ENCODE measurements around the gene SIPA1L2.
"Not testable (repeated sequence)": the region's sequence is repeated elsewhere in the genome, so short reads cannot be mapped to it uniquely, and the experiment has no call there.

The SIPA1L2 gene

DNA sequence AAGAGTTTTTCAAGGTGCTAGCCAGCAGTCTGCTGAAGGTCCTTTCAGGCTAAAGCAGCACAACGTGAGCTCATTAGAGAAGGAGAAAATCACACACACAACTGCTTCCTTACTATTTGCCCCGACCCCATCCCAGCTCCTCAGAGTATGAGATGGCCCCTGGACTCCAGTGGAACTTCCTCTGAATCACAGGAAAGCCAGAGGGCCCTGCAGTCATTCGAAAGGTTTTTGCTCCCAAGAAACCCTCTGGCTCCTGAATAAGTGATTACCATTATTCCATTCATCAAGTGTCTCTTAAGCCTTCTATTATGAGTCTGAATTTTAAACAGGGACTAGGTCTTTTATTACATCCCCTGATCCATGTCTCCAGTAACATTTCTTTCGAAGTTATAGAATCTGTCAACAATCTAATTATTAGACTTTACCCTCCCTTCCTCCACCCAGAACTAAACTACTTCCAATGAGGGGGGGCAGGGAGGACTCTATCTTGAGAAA is 14.6 kb downstream of the SIPA1L2 start:
- H3K4me1 ChIP-seq (ENCODE audit: insufficient read depth, low read length), result peaks cover 41% of the 10 kb centered on the region
- no peaks in the 10 kb centered on the region for H3K9me3 ChIP-seq (ENCODE audit: control insufficient read depth, insufficient read depth, low read length)
- no peaks in the 10 kb centered on the region for H3K36me3 ChIP-seq (ENCODE audit: insufficient read depth, low read length)
- H3K9ac ChIP-seq (ENCODE audit: low read depth, low read length), result no peak overlapping the region

DNA sequence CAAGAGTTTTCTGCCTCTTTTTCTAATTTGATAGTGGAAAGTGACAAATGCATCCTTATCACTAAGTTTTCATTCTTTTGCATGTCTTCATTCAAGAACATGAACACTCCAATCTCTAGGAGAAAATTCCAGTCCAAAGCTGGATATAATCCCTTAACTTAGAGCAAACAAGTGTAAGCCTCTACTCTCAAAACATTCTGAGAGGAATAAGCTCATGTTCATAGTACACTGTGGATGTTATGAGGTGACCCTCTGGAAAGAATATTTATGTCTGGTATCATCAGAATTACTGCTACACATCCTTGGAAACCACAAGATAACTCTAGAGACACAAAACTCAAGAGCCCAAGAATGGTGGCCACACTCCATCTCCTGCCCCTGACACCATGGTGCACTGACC is 15.1 kb downstream of the SIPA1L2 start:
- Histone ChIP-seq H3K36me3 (ENCODE audit: insufficient read depth, low read length) (no peaks in the 10 kb centered on the region), H3K9ac (ENCODE audit: low read depth, low read length) (no peak overlapping the region), H3K9me3 (ENCODE audit: control insufficient read depth, insufficient read depth, low read length) (no peaks in the 10 kb centered on the region), H3K4me1 (ENCODE audit: insufficient read depth, low read length) (peaks cover 38% of the 10 kb centered on the region)

DNA sequence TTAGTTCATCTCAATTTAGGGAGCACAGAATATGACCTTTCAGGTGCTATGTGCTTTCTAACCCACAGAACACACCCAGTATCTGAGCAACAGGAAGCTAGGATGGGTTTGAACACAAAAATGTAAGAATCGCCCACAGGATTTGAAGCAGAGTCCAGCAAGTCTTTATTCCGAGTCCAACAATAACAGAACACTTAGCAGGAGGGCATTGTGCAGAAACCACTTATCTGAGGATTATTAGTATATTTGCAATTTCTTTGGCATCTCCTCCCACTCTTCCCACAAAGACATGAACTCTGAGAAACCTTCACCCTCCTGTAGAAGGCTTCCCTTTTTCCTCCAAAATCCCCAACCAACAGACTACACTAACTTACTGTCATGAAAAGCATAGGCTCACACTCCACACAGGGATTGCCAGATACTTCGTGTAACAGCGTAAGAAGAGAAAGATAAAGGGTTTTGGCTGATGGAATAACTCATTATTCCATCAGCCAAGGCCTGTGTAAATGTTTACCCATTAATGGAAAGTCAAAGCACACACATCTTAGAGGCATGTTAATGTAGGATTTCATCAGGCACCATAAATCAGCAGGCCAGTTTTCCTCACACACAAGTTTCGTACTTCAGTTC is 16.1 kb downstream of the SIPA1L2 start:
- no peaks in the 10 kb centered on the region for H3K9me3 ChIP-seq (ENCODE audit: control insufficient read depth, insufficient read depth, low read length)
- H3K4me1 ChIP-seq (ENCODE audit: insufficient read depth, low read length), result peaks cover 31% of the 10 kb centered on the region
- no peaks in the 10 kb centered on the region for H3K36me3 ChIP-seq (ENCODE audit: insufficient read depth, low read length)
- no peak overlapping the region for H3K9ac ChIP-seq (ENCODE audit: low read depth, low read length)

DNA sequence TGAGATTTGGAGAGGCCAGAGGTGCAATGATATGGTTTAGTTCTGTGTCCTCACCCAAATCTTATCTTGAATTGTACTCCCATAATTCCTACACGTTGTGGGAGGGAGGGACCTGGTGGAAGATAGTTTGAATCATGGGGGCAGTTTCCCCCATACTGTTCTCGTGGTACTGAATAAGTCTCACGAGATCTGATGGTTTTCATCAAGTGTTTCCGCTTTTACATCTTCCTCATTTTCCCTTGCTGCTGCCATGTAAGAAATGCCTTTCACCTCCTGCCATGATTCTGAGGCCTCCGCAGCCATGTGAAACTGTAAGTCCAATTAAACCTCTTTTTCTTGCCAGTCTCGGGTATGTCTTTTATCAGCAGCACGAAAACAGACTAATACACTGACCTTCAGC is 17.1 kb downstream of the SIPA1L2 start:
- not testable (repeated sequence) for H3K36me3 ChIP-seq (ENCODE audit: insufficient read depth, low read length); H3K9me3 ChIP-seq (ENCODE audit: control insufficient read depth, insufficient read depth, low read length); H3K9ac ChIP-seq (ENCODE audit: low read depth, low read length)
- H3K4me1 ChIP-seq (ENCODE audit: insufficient read depth, low read length), result peaks cover 31% of the 10 kb centered on the region

DNA sequence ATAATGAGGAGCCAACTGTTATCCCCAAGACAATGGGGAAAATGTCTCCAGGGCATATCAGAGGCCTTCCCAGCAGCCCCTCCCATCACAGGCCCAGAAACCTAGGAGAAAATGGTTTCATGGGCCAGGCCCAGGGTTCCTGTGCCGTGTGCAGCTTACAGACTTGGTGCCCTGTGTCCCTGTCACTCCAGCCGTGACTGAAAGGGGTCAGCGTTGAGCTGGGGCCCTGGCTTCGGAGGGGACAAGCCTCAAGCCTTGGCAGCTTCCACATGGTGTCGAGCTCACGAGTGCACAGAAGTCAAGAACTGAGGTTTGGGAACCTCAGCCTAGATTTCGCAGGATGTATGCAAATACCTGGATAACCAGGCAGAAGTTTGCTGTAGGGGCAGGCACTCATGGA is 18.1 kb downstream of the SIPA1L2 start:
- H3K9me3 ChIP-seq (ENCODE audit: control insufficient read depth, insufficient read depth, low read length), result no peaks in the 10 kb centered on the region
- H3K9ac ChIP-seq (ENCODE audit: low read depth, low read length), result no peak overlapping the region
- H3K4me1 ChIP-seq (ENCODE audit: insufficient read depth, low read length), result peaks cover 25% of the 10 kb centered on the region
- no peaks in the 10 kb centered on the region for H3K36me3 ChIP-seq (ENCODE audit: insufficient read depth, low read length)

DNA sequence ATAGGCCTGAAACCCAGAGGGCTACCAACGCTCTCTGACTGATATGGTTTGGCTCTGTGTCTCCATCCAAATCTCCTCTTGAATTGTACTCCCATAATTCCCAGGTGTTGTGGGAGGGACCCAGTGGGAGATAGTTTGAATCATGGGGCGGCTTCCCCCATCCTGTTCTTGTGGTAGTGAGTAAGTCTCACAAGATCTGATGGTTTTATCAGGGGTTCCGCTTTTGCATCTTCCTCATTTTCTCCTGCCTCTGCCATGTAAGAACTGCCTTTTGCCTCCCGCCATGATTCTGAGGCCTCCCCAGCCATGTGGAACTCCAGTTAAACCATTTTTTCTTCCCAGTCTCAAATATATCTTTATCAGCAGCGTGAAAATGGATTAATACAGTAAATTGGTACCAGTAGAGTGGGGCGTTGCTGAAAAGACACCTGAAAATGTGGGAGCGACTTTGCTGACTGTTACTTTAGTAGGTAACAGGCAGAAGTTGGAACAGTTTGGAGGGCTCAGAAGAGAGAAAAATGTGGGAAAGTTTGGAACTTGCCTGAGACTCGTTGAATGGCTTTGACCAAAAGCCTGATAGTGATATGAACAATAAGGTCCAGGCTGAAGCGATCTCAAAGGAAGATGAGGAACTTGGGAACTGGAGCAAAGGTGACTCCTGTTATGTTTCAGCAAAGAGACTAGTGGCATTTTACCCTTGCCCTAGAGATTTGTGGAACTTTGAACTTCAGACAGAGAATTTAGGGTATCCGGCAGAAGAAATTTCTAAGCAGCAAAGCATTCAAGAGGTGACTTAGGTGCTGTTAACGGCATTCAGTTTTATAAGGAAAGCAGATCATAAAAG is 18.8 kb downstream of the SIPA1L2 start:
- H3K4me1 ChIP-seq (ENCODE audit: insufficient read depth, low read length), result peaks cover 20% of the 10 kb centered on the region
- H3K36me3 ChIP-seq (ENCODE audit: insufficient read depth, low read length); H3K9ac ChIP-seq (ENCODE audit: low read depth, low read length); H3K9me3 ChIP-seq (ENCODE audit: control insufficient read depth, insufficient read depth, low read length): not testable (repeated sequence)

DNA sequence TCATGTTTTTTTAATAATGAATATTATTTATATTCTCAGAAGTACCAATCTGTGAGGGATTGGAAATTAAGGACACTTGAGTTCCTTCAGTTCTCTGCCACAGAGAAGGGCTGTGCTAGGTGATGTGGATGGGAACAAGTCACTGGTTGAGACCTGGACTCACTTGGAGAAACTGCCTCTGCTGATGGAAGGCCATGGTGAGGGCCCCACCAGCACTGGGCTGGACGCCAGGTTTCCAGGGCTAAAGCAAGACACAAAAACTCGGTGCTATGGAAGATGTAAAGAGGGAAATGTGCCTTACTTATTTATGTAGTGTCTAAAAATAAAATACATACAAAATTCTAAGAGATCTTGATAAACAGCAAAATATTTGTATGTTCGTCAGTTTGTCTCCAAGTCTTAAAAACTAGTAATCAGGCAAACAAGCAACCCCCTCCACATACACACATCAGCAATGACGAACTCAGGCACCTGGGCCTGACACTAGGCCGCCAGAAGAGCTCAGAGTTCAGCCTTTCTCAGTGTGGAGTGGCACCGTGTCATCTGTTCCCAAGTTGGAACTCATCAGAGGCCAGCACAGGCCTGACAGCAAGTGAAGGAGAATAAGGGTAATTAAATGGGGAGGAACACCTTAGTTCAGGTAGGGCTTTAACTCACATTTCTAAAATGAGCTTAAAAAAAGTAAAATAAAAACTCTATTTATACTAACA is 19.6 kb downstream of the SIPA1L2 start:
- Histone ChIP-seq H3K36me3 (ENCODE audit: insufficient read depth, low read length) (no peaks in the 10 kb centered on the region), H3K9ac (ENCODE audit: low read depth, low read length) (no peak overlapping the region), H3K4me1 (ENCODE audit: insufficient read depth, low read length) (peaks cover 15% of the 10 kb centered on the region; the same call in 1 of the 2 replicates), H3K9me3 (ENCODE audit: control insufficient read depth, insufficient read depth, low read length) (no peaks in the 10 kb centered on the region)

DNA sequence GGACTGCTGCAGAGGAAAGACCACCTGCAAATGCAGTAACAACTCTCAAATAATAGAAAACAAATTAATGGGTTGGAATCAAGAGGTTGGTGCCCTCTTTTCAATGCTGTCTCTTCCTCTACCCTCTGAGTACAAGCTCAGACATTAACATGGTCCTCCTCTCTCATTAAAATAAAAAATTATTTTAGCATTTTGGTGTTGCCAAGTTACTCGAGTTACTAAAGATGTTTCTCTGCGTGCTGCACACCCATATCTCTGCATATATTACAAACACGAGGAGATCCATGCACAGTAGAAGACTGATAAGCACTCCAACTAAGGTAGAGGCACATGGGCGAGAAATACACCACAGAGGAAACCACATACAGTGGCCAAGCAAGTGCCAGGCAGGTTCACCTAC is 21.5 kb downstream of the SIPA1L2 start:
- no peaks in the 10 kb centered on the region for H3K9me3 ChIP-seq (ENCODE audit: control insufficient read depth, insufficient read depth, low read length)
- H3K9ac ChIP-seq (ENCODE audit: low read depth, low read length), result no peak overlapping the region
- H3K36me3 ChIP-seq (ENCODE audit: insufficient read depth, low read length), result no peaks in the 10 kb centered on the region
- peaks cover 7% of the 10 kb centered on the region; the same call in 1 of the 2 replicates for H3K4me1 ChIP-seq (ENCODE audit: insufficient read depth, low read length)

DNA sequence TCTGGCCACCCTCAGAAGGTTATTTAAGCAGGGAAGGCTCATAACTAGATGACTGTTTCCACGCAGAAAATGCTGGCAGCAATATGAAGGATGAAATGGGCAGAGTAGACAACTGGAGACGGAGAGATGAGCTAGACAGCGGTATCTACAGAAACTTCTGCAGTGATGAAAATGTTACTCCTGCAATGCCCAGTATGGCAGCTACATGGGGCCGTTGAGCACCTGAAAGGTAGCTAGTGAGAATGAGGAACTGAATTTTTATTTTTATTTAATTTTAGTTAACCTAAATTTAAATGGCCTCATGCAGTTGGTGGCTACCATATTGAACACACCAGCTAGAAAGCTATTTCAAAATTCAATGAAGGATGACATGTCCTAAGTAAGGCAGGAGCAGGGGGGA is 27.3 kb downstream of the SIPA1L2 start:
- Histone ChIP-seq H3K36me3 (ENCODE audit: insufficient read depth, low read length) (no peaks in the 10 kb centered on the region), H3K9ac (ENCODE audit: low read depth, low read length) (no peak overlapping the region), H3K4me1 (ENCODE audit: insufficient read depth, low read length) (peaks cover 3% of the 10 kb centered on the region; the same call in 1 of the 2 replicates), H3K9me3 (ENCODE audit: control insufficient read depth, insufficient read depth, low read length) (no peaks in the 10 kb centered on the region)

DNA sequence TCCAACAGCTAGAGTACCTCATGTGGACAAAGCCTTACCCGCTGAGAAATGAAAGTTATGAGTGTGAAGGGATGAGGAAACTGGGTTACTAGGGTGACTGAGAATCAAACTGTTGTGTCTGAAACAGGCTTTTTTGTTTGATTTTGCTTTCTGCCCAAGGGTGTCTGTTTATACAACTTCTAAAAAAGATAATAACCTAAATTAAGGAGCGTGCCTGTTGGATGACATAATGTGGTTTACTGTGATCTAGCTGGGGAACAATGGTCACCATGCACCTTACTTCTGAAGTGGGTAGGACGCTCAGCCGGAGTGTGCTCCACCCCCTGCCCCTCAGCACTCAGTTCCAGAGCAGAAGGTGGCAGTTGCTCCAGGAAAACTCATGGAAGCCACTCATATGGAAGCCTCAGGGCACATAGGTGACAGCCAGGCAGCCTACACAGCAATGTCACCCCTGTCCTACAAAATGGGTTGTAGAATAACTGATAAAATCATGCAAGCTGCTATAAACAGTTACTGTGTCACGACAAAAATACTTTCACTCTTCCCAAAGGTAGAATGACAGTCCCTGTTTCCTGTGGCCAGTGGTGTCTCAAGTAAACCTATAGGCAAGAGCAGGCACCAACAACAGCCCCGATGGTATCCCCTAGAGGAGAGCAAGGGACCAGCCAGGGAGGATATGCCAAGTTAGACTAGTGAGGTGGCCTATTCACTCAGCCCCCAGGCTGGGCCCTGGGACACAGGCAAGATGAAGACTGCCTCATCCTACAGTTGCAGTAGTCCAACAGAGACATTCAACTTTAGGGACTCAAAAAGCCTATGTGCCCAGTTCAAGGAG is 29.3 kb downstream of the SIPA1L2 start:
- no peak overlapping the region for H3K9ac ChIP-seq (ENCODE audit: low read depth, low read length)
- no peaks in the 10 kb centered on the region for H3K36me3 ChIP-seq (ENCODE audit: insufficient read depth, low read length)
- H3K4me1 ChIP-seq (ENCODE audit: insufficient read depth, low read length), result peaks cover 3% of the 10 kb centered on the region; the same call in 1 of the 2 replicates
- H3K9me3 ChIP-seq (ENCODE audit: control insufficient read depth, insufficient read depth, low read length), result no peaks in the 10 kb centered on the region

DNA sequence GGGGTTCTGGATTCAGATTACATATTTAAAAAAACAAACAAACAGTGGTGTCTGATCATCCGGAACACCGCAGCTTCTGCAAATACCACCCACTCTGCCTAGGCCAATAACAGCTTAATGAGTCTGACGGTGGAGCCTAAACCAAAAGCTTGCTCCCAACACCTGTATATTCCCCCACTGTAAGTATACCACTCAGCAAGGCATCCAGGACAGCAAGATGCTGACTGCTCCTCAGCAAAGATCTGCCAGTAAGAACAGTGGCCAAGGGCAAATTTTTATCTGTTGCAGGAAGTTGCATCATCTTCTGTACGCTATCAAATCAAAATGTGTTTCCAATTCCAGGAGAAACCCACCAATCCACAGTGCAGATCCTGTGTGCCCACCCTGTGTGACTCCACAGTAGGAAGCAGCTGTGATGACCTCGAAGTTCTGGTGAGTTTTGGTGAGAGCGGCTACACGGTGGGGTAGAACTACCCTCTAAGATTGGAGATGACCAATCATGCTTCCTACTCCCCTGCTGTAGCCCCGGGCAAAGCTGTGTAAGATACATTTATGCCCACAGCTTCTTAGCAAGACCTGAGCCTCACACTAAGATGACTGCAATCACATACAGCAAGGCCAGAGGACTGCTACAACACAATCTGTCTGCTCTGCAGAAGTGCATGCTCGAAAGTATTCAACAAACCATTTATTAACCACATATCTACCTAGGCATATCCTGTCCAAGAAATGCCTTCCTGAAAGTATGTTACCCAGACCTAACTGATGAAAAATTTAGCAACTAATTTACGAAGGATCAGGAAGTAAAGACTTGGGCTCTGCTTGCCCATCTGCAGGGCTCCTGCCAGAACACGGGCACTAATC is 30.5 kb downstream of the SIPA1L2 start:
- Histone ChIP-seq H3K36me3 (ENCODE audit: insufficient read depth, low read length) (no peaks in the 10 kb centered on the region), H3K9me3 (ENCODE audit: control insufficient read depth, insufficient read depth, low read length) (no peaks in the 10 kb centered on the region), H3K9ac (ENCODE audit: low read depth, low read length) (no peak overlapping the region), H3K4me1 (ENCODE audit: insufficient read depth, low read length) (peaks cover 6% of the 10 kb centered on the region; the same call in 1 of the 2 replicates)

DNA sequence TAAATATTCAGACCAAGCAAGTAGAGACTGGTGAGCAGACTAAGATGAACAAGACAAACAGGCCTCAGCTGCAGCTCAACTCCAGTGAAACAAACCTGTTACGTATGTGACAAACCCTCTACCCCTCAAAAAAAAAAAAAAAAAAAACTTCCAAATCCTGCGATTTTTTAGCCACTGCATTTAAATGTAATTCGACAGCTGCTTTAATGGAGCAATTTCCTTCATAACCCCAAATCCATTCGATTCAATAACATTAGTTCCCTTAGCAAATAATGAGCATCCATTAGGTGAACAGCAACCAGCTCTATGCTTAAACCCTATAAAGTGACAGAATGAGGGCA is 31.1 kb downstream of the SIPA1L2 start:
- peaks cover 6% of the 10 kb centered on the region; the same call in 1 of the 2 replicates for H3K4me1 ChIP-seq (ENCODE audit: insufficient read depth, low read length)
- no peak overlapping the region for H3K9ac ChIP-seq (ENCODE audit: low read depth, low read length)
- no peaks in the 10 kb centered on the region for H3K36me3 ChIP-seq (ENCODE audit: insufficient read depth, low read length)
- no peaks in the 10 kb centered on the region for H3K9me3 ChIP-seq (ENCODE audit: control insufficient read depth, insufficient read depth, low read length)

DNA sequence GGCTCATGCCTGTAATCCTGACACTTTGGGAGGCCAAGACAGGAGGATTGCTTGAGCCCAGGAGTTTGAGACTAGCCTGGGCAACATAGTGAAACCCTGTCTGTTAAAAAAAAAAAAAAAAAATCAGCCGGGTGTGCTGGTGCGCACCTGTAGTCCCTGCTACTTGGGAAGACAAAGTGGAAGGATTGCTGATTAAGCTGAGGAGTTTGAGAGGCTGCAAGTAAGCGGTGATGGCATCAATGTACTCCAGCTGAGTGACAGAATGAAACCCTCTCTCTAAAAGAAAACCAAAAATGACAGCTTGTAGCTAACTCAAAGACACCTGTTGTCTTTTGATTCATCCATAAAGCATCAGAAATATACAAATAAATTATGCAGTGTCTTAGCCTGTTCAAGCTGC is 31.8 kb downstream of the SIPA1L2 start:
- Histone ChIP-seq H3K36me3 (ENCODE audit: insufficient read depth, low read length) (no peaks in the 10 kb centered on the region), H3K9ac (ENCODE audit: low read depth, low read length) (no peak overlapping the region), H3K9me3 (ENCODE audit: control insufficient read depth, insufficient read depth, low read length) (no peaks in the 10 kb centered on the region), H3K4me1 (ENCODE audit: insufficient read depth, low read length) (peaks cover 6% of the 10 kb centered on the region; the same call in 1 of the 2 replicates)
